K562 (cell line): ENCODE results near the gene APOBEC3F. TPM values are rescaled to one million over a fixed set of nuclear protein-coding genes. Genes with fewer than 3 reads are reported as not detected.
A peak's percentile ranks its signal among the peaks of the same experiment; 100 is the strongest.
"Not testable (repeated sequence)": the region's sequence is repeated elsewhere in the genome, so short reads cannot be mapped to it uniquely, and the experiment has no call there.

Experiments
- ATAC-seq: fragments of 200-7000 bp; cut with Tn5 transposase; 3 replicates; pipeline ENCODE4 v1.9.1; 2020; ENCODE audit warnings: moderate library complexity
- BruUV-seq: library from RNA; stranded (reverse); fragments of 400-500 nt; replicated peaks from 2 replicates; lab custom pipeline; 2021; lab: Mats Ljungman, UMichigan
- CTCF ChIA-PET: fragments of 300-600 bp; formaldehyde crosslinking; extraction: SDS; loops from one replicate; lab custom pipeline; 2021; ENCODE audit warnings: low intra/inter-chr PET ratio; lab: Yijun Ruan, JAX
- POLR2A ChIA-PET: fragments of 300-600, 350-650 bp; sonication (Branson Sonifier 250); formaldehyde crosslinking; extraction: SDS; loops from one replicate; lab custom pipeline; 2021; ENCODE audit warnings: antibody characterized with exemption, inconsistent platforms; lab: Yijun Ruan, JAX
- DNase-seq, 4 experiments: peaks; one replicate each; pipeline versions ENCODE4 v3.0.0 to v3.0.0-alpha.2; 2011 to 2018; ENCODE audit warnings: low spot score in 3 of 4, mixed read lengths in 3 of 4; ENCODE audit errors: extremely low read depth in 1 of 4
- FAIRE-seq: peaks from 2 replicates; lab custom pipeline; 2011; peaks lifted over from hg19 to GRCh38; lab: Jason Lieb, UNC
- H2AFZ ChIP-seq: 2 replicates; pipeline ENCODE4 v1.6.0; 2011; ENCODE audit warnings: low read depth, low read length, control low read depth, inconsistent platforms
- H3K27ac ChIP-seq: fragments of 200-600 bp; 3 replicates; pipeline ENCODE4 v1.8.0; 2011; ENCODE audit warnings: low read depth, mild to moderate bottlenecking, control low read depth, inconsistent platforms, low read length, moderate library complexity, mixed read lengths; ENCODE audit errors: extremely low read depth
- H3K27me3 ChIP-seq, 2 experiments: fragments of 300-600 bp in 1 of 2; 2 replicates in 1 of 2; 3 replicates in 1 of 2; pipeline versions ENCODE4 v1.6.0 to v1.8.0; 2011; ENCODE audit warnings: inconsistent platforms in 2 of 2, low read length in 2 of 2, mild to moderate bottlenecking in 1 of 2, mixed read lengths in 1 of 2, moderate library complexity in 1 of 2; ENCODE audit not compliant: control insufficient read depth in 2 of 2, insufficient read depth in 2 of 2
- H3K36me3 ChIP-seq: fragments of 300-600 bp; 3 replicates; pipeline ENCODE4 v1.8.0; 2011; ENCODE audit warnings: mild to moderate bottlenecking, low read length, inconsistent platforms; ENCODE audit not compliant: control insufficient read depth, insufficient read depth
- H3K4me1 ChIP-seq, 2 experiments: fragments of 200-600 bp in 1 of 2; replicated peaks in 1 of 2; 2 replicates in 1 of 2; 3 replicates in 1 of 2; pipeline versions ENCODE4 v1.5.1 to v1.8.0; 2011; ENCODE audit warnings: inconsistent platforms in 2 of 2, low read length in 2 of 2, mild to moderate bottlenecking in 1 of 2, mixed read lengths in 1 of 2, moderate library complexity in 1 of 2; ENCODE audit not compliant: control insufficient read depth in 2 of 2, insufficient read depth in 2 of 2
- H3K4me2 ChIP-seq: 2 replicates; pipeline ENCODE4 v1.6.1; 2011; ENCODE audit warnings: low read length, control low read depth, inconsistent platforms, mixed read lengths; ENCODE audit not compliant: insufficient read depth
- H3K4me3 ChIP-seq: fragments of 200-600 bp; sonication (generic), shearing (Covaris generic); 2 replicates; pipeline ENCODE4 v1.5.1; 2016; ENCODE audit warnings: control low read depth, inconsistent platforms
- H3K79me2 ChIP-seq: fragments of 200-600 bp; 3 replicates; pipeline ENCODE4 v1.8.0; 2011; ENCODE audit warnings: low read length, inconsistent platforms; ENCODE audit not compliant: control insufficient read depth, insufficient read depth
- H3K9ac ChIP-seq, 2 experiments: 2 replicates each; pipeline versions ENCODE4 v1.6.0 to v1.6.1; 2011; ENCODE audit warnings: low read depth in 2 of 2, low read length in 2 of 2, control low read depth in 1 of 2, inconsistent platforms in 1 of 2, mild to moderate bottlenecking in 1 of 2, mixed read lengths in 1 of 2; ENCODE audit not compliant: insufficient read depth in 1 of 2
- H3K9me1 ChIP-seq: one replicate; pipeline ENCODE4 v1.6.0; 2011; ENCODE audit warnings: inconsistent platforms, mild to moderate bottlenecking, low read length, moderate library complexity; ENCODE audit not compliant: control insufficient read depth, insufficient read depth
- H3K9me3 ChIP-seq: replicated peaks from 2 replicates; pipeline ENCODE4 v1.5.1; 2011; ENCODE audit warnings: low read depth, low read length, inconsistent platforms; ENCODE audit not compliant: control insufficient read depth, insufficient read depth
- H4K20me1 ChIP-seq: replicated peaks from 2 replicates; pipeline ENCODE4 v1.6.1; 2011; ENCODE audit warnings: low read length, inconsistent platforms, mixed read lengths; ENCODE audit not compliant: control insufficient read depth, insufficient read depth
- SPI1 ChIP-seq: IDR thresholded peaks from 2 replicates; pipeline ENCODE4 v1.6.1; 2011; ENCODE audit warnings: low read depth, low read length, control low read depth, borderline replicate concordance
- ZNF12 ChIP-seq: sonication (generic); formaldehyde crosslinking; IDR thresholded peaks from 2 replicates; pipeline ENCODE4 v1.4.0; 2020; ENCODE audit warnings: mild to moderate bottlenecking, missing genetic modification reagents
- WGBS: fragments of 100-300 bp; shearing (Covaris generic); methylation state at CpG from one replicate; pipeline ENCODE4 v1.1.6; 2016; ENCODE audit warnings: low coverage, mixed read lengths; ENCODE audit not compliant: insufficient coverage; ENCODE audit errors: missing lambda C conversion rate; 5-methylcytosine and 5-hydroxymethylcytosine counted together
- in situ Hi-C: fragments of 300-500 bp; cut with MboI; formaldehyde crosslinking; loops from 4 replicates; pipeline ENCODE4 v1.15.0; 2018; ENCODE audit warnings: inconsistent platforms, mixed read lengths
- intact Hi-C: fragments of 100-400 bp; cut with micrococcal nuclease; formaldehyde crosslinking; loops from 2 replicates; pipeline ENCODE4 v1.14.2; 2022
- polyA plus RNA-seq, 8 experiments: library from polyadenylated mRNA; depleted of rRNA in 4 of 8; stranded (reverse) in 5 of 8; unstranded in 3 of 8; fragments of >200 nt; fragmentation: Nextera tagmentation in 2 of 8; fragmentation: Illumina TruSeq in 1 of 8; extraction: Ambion mirVana in 2 of 8; extraction: Trizol in 1 of 8; gene quantifications; 2 replicates each; pipeline versions ENCODE4 v1.2.1 to v1.2.3, GENCODE V29; 2011 to 2014; ENCODE audit warnings: inconsistent platforms in 1 of 8, missing spikeins in 1 of 8
- total RNA-seq, 7 experiments: library from RNA; depleted of rRNA in 6 of 7; stranded (reverse); fragments of >200 nt in 6 of 7; fragmentation: Illumina TruSeq in 2 of 7; extraction: Trizol in 2 of 7; gene quantifications; 2 replicates each; pipeline versions ENCODE4 v1.2.1 to v1.2.3, GENCODE V29; 2011 to 2021; ENCODE audit warnings: low replicate concordance in 1 of 7

The APOBEC3F gene
- total and polyA plus RNA-seq, 9 of the 15 experiments (the other 6 are each of a cell fraction or from before 2014, with no cell fraction given), result 1.1 to 3.3 (median 1.9) TPM

- WGBS, result 15% methylated on average over 4 of the region's 12 CpGs
- H2AFZ ChIP-seq, H3K9me3 ChIP-seq, H3K4me3 ChIP-seq, CTCF ChIA-PET, H3K79me2 ChIP-seq, H3K27me3 ChIP-seq, H3K4me1 ChIP-seq, H3K4me2 ChIP-seq, DNase-seq, H3K27ac ChIP-seq, in situ Hi-C loops, FAIRE-seq, H3K9me1 ChIP-seq, H3K9ac ChIP-seq, BruUV-seq, H4K20me1 ChIP-seq, H3K36me3 ChIP-seq, intact Hi-C loops: not testable (repeated sequence)
- peak; percentile 91 for ATAC-seq
- POLR2A ChIA-PET, result interaction anchor here (1.3 kb wide), 1 partner anchor 10 kb away, joined by 5 read pairs; no protein-coding TSS in a partner anchor
These were observed 47.7 kb upstream of the APOBEC3F start for GRCh38 chr22:38992871-38993371.

DNA sequence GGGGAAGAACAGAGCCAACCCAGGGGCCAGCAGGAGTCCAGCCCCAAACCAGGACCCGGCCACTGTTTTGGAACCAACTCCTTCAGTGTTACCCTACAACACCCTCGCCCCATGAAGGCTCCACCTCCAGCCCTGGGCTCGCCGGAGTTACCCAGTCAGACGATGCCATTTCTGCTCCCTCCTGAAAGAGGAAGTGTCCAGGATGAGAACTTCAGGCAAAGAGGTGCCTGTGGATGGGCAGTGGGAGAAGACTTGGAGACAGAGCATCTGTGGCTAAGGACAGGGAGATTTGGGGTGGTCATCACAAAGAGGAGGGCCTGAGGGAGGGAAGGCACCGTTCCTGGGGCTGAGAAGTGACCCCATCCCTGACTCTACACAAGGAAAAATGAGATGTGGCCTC is 44.6 kb upstream of the APOBEC3F start:
- Histone ChIP-seq H3K79me2 (no peaks in the 10 kb centered on the region), H3K9ac (no peak overlapping the region), H3K27me3 (peaks cover 0 to 9% of the 10 kb centered on the region in 2 experiments; a peak in 1 of 5 replicates), H2AFZ (no peak overlapping the region), H3K36me3 (no peaks in the 10 kb centered on the region), H3K27ac (no peak overlapping the region), H3K9me3 (no peaks in the 10 kb centered on the region), H3K4me3 (no peak overlapping the region), H3K4me2 (no peak overlapping the region), H3K4me1 (peaks cover 0 to 5% of the 10 kb centered on the region in 2 experiments; a peak in 2 of 5 replicates), H3K9me1 (no peaks in the 10 kb centered on the region), H4K20me1 (no peaks in the 10 kb centered on the region)
- DNase-seq (no peak), ATAC-seq (no peak), FAIRE-seq (no peak)
- in situ Hi-C loops, result no loop called here
- TF ChIP-seq SPI1, result peak; percentile 85
- TF ChIP-seq ZNF12 (CRISPR knock-in tag), result no peak
- intact Hi-C loops, result no loop called here
- WGBS, result 9% methylated on average over 5 of the region's 6 CpGs
- no TSS peak for BruUV-seq
- CTCF ChIA-PET, result no interaction called here
- POLR2A ChIA-PET, result no interaction called here
